Thyroid gland (tissue), 4 donors: ENCODE data around the gene CHCHD10. TPM values are rescaled to one million over a fixed set of nuclear protein-coding genes. Genes with fewer than 3 reads are reported as not detected.

ENCODE experiments used
- DNase-seq, 2 donors: peaks; one replicate each; pipeline ENCODE4 v3.0.0-alpha.2; 2019
- H3K27ac ChIP-seq, 3 donors: fragments of 200-600 bp; sonication (generic); 1 replicate in 2 of 3; 2 replicates in 1 of 3; pipeline ENCODE4 v1.5.1; 2016 to 2019; ENCODE audit warnings: mild to moderate bottlenecking in 1 of 3, moderate library complexity in 1 of 3
- H3K27me3 ChIP-seq: fragments of 200-600 bp; sonication (generic); one replicate; pipeline ENCODE4 v1.5.1; 2019
- H3K36me3 ChIP-seq, 2 donors: fragments of 200-600 bp; sonication (generic); one replicate each; pipeline ENCODE4 v1.5.1; 2016 to 2019
- H3K4me1 ChIP-seq, 2 donors: fragments of 200-600 bp; sonication (generic); one replicate each; pipeline ENCODE4 v1.5.1; 2017 to 2019
- H3K4me3 ChIP-seq, 3 donors: fragments of 200-600 bp; sonication (generic); replicated peaks in 1 of 3; 1 replicate in 2 of 3; 2 replicates in 1 of 3; pipeline ENCODE4 v1.5.1; 2016; ENCODE audit warnings: mild to moderate bottlenecking in 1 of 3
- H3K9me3 ChIP-seq: fragments of 200-600 bp; sonication (generic); one replicate; pipeline ENCODE4 v1.5.1; 2017
- CTCF ChIP-seq, 6 experiments: fragments of 200-600 bp in 3 of 6; fragments of 450-650 bp in 3 of 6; sonication (generic) in 3 of 6; IDR thresholded peaks; one replicate each; pipeline ENCODE4 v1.5.1; 2016 to 2019; ENCODE audit warnings: antibody characterized with exemption in 6 of 6, mild to moderate bottlenecking in 2 of 6, inconsistent platforms in 1 of 6, moderate library complexity in 1 of 6
- POLR2A ChIP-seq, 2 donors: fragments of 450-650 bp; IDR thresholded peaks; one replicate each; pipeline ENCODE4 v1.6.1; 2017; ENCODE audit warnings: antibody characterized with exemption in 2 of 2, mild to moderate bottlenecking in 2 of 2, moderate library complexity in 1 of 2
- WGBS, 2 donors: methylation state at CpG; one replicate each; pipeline ENCODE4 v1.1.5; 2017; 5-methylcytosine and 5-hydroxymethylcytosine counted together
- intact Hi-C: fragments of 100-400 bp; cut with DNase I; formaldehyde crosslinking; loops from one replicate; pipeline ENCODE4 v1.15.1; 2023
- total RNA-seq, 4 donors: library from RNA; depleted of rRNA; stranded (reverse); fragments of >200 nt; gene quantifications; one replicate each; pipeline ENCODE4 v1.2.3, GENCODE V29; 2016

The CHCHD10 gene
- total RNA-seq, 4 donors from 2014 or later = 9.4 to 154 (median 47.0) TPM

DNA sequence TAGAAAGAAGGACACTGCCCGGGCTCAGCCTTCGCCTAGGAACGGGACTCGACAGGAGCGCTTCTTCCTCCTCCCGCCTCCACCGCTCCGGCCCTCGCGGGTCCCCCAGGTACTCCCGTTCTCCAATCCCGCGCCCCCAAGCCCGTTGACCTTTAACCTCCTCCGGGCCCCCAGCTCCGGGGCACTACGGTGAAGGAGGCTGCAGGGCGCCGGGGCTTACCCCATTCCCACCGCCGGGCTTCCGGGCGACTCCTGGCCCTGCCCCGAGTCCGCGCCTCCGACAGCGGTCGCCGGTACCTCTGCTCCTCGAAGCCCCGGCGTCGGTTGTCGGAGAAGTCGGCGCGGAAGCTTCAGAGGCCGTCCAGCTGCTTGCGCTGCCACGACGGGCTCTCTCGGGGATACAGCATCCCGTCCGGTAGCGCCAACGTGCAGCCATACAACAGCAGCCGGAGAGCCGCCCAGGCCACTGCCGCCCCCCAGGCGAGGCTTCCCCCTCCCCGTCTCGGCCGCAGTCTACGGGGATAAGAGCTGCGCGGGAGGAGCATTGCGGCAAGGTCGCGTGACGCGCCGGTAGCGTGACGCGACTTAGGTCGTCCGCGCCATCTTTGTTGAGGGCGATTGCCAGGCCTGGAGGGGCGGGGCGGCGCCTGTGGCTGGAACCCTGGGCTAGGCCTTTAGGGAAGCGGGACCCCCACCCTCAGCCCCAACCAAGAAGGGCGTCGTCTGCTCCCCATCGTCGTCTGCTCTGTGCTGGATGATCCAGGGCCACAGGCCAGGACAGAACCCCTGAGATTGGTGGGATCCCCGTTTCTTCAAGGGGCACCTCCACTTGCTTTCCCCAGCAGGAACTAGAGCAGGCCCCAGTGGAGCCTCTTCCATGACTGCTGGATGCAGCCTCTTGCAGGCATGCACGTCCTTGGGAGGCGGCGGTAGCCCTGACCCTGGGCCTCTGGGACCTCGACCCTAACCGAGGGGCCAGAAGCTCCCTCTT, 50.7 kb downstream of the CHCHD10 start:
- Histone ChIP-seq H3K27me3 (no peaks in the 10 kb centered on the region), H3K36me3 (peaks cover 0 to 12% of the 10 kb centered on the region in 2 donors), H3K9me3 (no peaks in the 10 kb centered on the region), H3K4me3 (peak overlapping the region; percentile 22 to 88 (median 67)), H3K4me1 (peaks cover 8 to 12% of the 10 kb centered on the region in 2 donors), H3K27ac (peak overlapping the region; percentile 13 to 70 (median 44))
- intact Hi-C loops = no loop called here
- DNase-seq = peak; percentile 82
- WGBS, 2 donors = 15 to 22% methylated on average over 16 to 21 of the region's 84 CpGs
- peak in 1 of 2 donors; percentile 90 for TF ChIP-seq POLR2A (IDR thresholded peaks at IDR 0.05)
- no peak for TF ChIP-seq CTCF (IDR thresholded peaks at IDR 0.05)

Other genes with a start within 250 kb of the CHCHD10 start
- not detected for gene IGLL1, start 187.7 kb downstream of the CHCHD10 start, total RNA-seq
- gene DRICH1, start 135.7 kb downstream of the CHCHD10 start, total RNA-seq = under 1 TPM in 1 of 4 donors, not detected in 3; 0.56 TPM
- gene RGL4, start 77.0 kb downstream of the CHCHD10 start, total RNA-seq = 1 to 10 TPM in 1 of 4 donors, under 1 TPM in 1, not detected in 2; 0.25 to 1.3 TPM
- 10 to 100 TPM in 1 of 4 donors, 1 to 10 TPM in 3; 5.0 to 10.7 (median 7.4) TPM for gene ZNF70, start 16.9 kb downstream of the CHCHD10 start, total RNA-seq
- not detected for gene VPREB3, start 13.5 kb downstream of the CHCHD10 start, total RNA-seq
- gene C22orf15, start 5.0 kb downstream of the CHCHD10 start, total RNA-seq = not detected
- 1 to 10 TPM in 3 of 4 donors, under 1 TPM in 1; 0.38 to 2.3 (median 1.7) TPM for gene MMP11, start 4.9 kb upstream of the CHCHD10 start, total RNA-seq
- 100 to 1,000 TPM in 1 of 4 donors, 10 to 100 TPM in 3; 59.8 to 107 (median 75.4) TPM for gene SMARCB1, start 19.0 kb upstream of the CHCHD10 start, total RNA-seq
- 10 to 100 TPM in 1 of 4 donors, 1 to 10 TPM in 3; 1.6 to 15.9 (median 4.1) TPM for gene DERL3, start 71.0 kb upstream of the CHCHD10 start, total RNA-seq
- gene SLC2A11, start 89.9 kb upstream of the CHCHD10 start, total RNA-seq = 10 to 100 TPM; 17.5 to 30.0 (median 24.3) TPM
- 100 to 1,000 TPM; 342 to 807 (median 472) TPM for gene MIF, start 126.4 kb upstream of the CHCHD10 start, total RNA-seq
- gene GSTT2B, start 193.2 kb upstream of the CHCHD10 start, total RNA-seq = 10 to 100 TPM in 2 of 4 donors, 1 to 10 TPM in 1, under 1 TPM in 1; 0.93 to 13.8 (median 6.2) TPM
- gene DDTL, start 198.9 kb upstream of the CHCHD10 start, total RNA-seq = 1 to 10 TPM in 2 of 4 donors, under 1 TPM in 1, not detected in 1; 0.27 to 1.7 (median 1.4) TPM
- gene DDT, start 206.5 kb upstream of the CHCHD10 start, total RNA-seq = 100 to 1,000 TPM in 3 of 4 donors, 10 to 100 TPM in 1; 53.5 to 162 (median 106) TPM
- gene GSTT2, start 212.2 kb upstream of the CHCHD10 start, total RNA-seq = 1 to 10 TPM in 1 of 4 donors, under 1 TPM in 1, not detected in 2; 0.40 to 1.9 TPM
- not detected for gene GSTT4, start 237.5 kb upstream of the CHCHD10 start, total RNA-seq
- gene CABIN1, start 243.3 kb upstream of the CHCHD10 start, total RNA-seq = 100 to 1,000 TPM in 3 of 4 donors, 10 to 100 TPM in 1; 48.1 to 116 (median 103) TPM